ENCODE data around the gene SH3TC1. TPM values are rescaled to one million over a fixed set of nuclear protein-coding genes. Genes with fewer than 3 reads are reported as not detected.

The SH3TC1 gene
- polyA plus RNA-seq, 3 donors: 36.9 to 85.7 (median 41.9) TPM

- Histone ChIP-seq H3K4me1 (ENCODE audit: control insufficient read depth in 1 of 2, insufficient read depth in 2 of 2, low read length in 2 of 2) (peaks cover 16 to 25% of the 10 kb centered on the region in 2 donors), H2AFZ (ENCODE audit: insufficient read depth, low read depth, low read length, poor library complexity, severe bottlenecking) (no peak overlapping the region), H3K9ac (ENCODE audit: insufficient read depth, low read length, poor library complexity, severe bottlenecking) (no peak overlapping the region), H3K27me3 (ENCODE audit: control insufficient read depth in 2 of 2, insufficient read depth in 2 of 2, low read length in 2 of 2) (no peaks in the 10 kb centered on the region), H3K9me3 (replicated peaks in 1 of 2; ENCODE audit: control insufficient read depth in 1 of 2, insufficient read depth in 1 of 2, low read length in 2 of 2) (no peaks in the 10 kb centered on the region), H3K79me2 (ENCODE audit: insufficient read depth, low read length) (no peaks in the 10 kb centered on the region), H4K20me1 (ENCODE audit: insufficient read depth, low read length) (peaks cover 82% of the 10 kb centered on the region), H3K4me2 (replicated peaks; ENCODE audit: extremely low read depth, low read length, poor library complexity, severe bottlenecking) (no peak overlapping the region), H3K36me3 (replicated peaks in 1 of 2; ENCODE audit: control insufficient read depth in 1 of 2, insufficient read depth in 2 of 2, low read length in 2 of 2) (peaks cover 67 to 79% of the 10 kb centered on the region in 2 donors), H3K27ac (ENCODE audit: low read depth in 1 of 2, low read length in 2 of 2) (peak overlapping the region in 1 of 2 donors; percentile 17), H3K4me3 (replicated peaks in 1 of 3; ENCODE audit: low read depth in 2 of 3, low read length in 3 of 3) (no peak overlapping the region)
- Mint-ChIP-seq H3K36me3 (peaks cover 54 to 70% of the 10 kb centered on the region in 2 donors), H3K27ac (peak overlapping the region in 4 of 7 donors; percentile 6 to 55 (median 22)), H3K9me3 (peaks cover 0 to 4% (median 0%) of the 10 kb centered on the region in 7 donors), H3K27me3 (ENCODE audit: low read depth in 3 of 3) (peaks cover 0 to 1% (median 1%) of the 10 kb centered on the region in 3 donors), H3K4me1 (peaks cover 36% of the 10 kb centered on the region), H3K4me3 (no peak overlapping the region)
- no peak for TF ChIP-seq CTCF (IDR thresholded peaks at IDR 0.05)
- WGBS (ENCODE audit: insufficient coverage): 39% methylated on average over 19 of the region's 26 CpGs
- intact Hi-C loops (cut with micrococcal nuclease): loop anchor here in 1 of 2 donors (5.0 kb wide), 1 partner anchor 63 kb away; no protein-coding TSS in a partner anchor
- peak in 1 of 3 donors; percentile 25 for DNase-seq
Observed at GRCh38 chr4:8240211-8241041, 41.3 kb downstream of the SH3TC1 start.

- Histone ChIP-seq H3K9ac (ENCODE audit: insufficient read depth, low read length, poor library complexity, severe bottlenecking) (no peak overlapping the region), H3K4me2 (replicated peaks; ENCODE audit: extremely low read depth, low read length, poor library complexity, severe bottlenecking) (no peak overlapping the region), H4K20me1 (ENCODE audit: insufficient read depth, low read length) (peaks cover 73% of the 10 kb centered on the region), H3K27me3 (ENCODE audit: control insufficient read depth in 2 of 2, insufficient read depth in 2 of 2, low read length in 2 of 2) (no peaks in the 10 kb centered on the region), H3K27ac (ENCODE audit: low read depth in 1 of 2, low read length in 2 of 2) (no peak overlapping the region), H3K36me3 (replicated peaks in 1 of 2; ENCODE audit: control insufficient read depth in 1 of 2, insufficient read depth in 2 of 2, low read length in 2 of 2) (peaks cover 58 to 71% of the 10 kb centered on the region in 2 donors), H2AFZ (ENCODE audit: insufficient read depth, low read depth, low read length, poor library complexity, severe bottlenecking) (no peak overlapping the region), H3K4me3 (replicated peaks in 1 of 3; ENCODE audit: low read depth in 2 of 3, low read length in 3 of 3) (no peak overlapping the region), H3K9me3 (replicated peaks in 1 of 2; ENCODE audit: control insufficient read depth in 1 of 2, insufficient read depth in 1 of 2, low read length in 2 of 2) (no peaks in the 10 kb centered on the region), H3K4me1 (ENCODE audit: control insufficient read depth in 1 of 2, insufficient read depth in 2 of 2, low read length in 2 of 2) (peaks cover 19 to 25% of the 10 kb centered on the region in 2 donors), H3K79me2 (ENCODE audit: insufficient read depth, low read length) (no peaks in the 10 kb centered on the region)
- H3K4me3 Mint-ChIP-seq: no peak overlapping the region
- H3K36me3 Mint-ChIP-seq: peaks cover 54 to 70% of the 10 kb centered on the region in 2 donors
- peaks cover 0 to 1% (median 1%) of the 10 kb centered on the region in 3 donors for H3K27me3 Mint-ChIP-seq (ENCODE audit: low read depth in 3 of 3)
- peaks cover 44% of the 10 kb centered on the region for H3K4me1 Mint-ChIP-seq
- intact Hi-C loops (cut with micrococcal nuclease): loop anchor here in 1 of 2 donors (5.0 kb wide), 1 partner anchor 64 kb away; no protein-coding TSS in a partner anchor
- TF ChIP-seq CTCF (IDR thresholded peaks at IDR 0.05): no peak
- no peak for DNase-seq
- peak overlapping the region in 3 of 7 donors; percentile 54 to 85 (median 63) for H3K27ac Mint-ChIP-seq
- WGBS (ENCODE audit: insufficient coverage): 92% methylated on average over 12 of the region's 14 CpGs
- peaks cover 0 to 6% (median 0%) of the 10 kb centered on the region in 7 donors for H3K9me3 Mint-ChIP-seq
Observed at GRCh38 chr4:8241211-8241779, 42.2 kb downstream of the SH3TC1 start.

All from CD14-positive monocyte (primary cell).